Kidney (tissue), 14 donors: ENCODE measurements around the gene PRR7. TPM values are rescaled to one million over a fixed set of nuclear protein-coding genes. Genes with fewer than 3 reads are reported as not detected.

Source experiments
- DNase-seq, 5 donors: peaks; one replicate each; pipeline ENCODE4 v3.0.0-alpha.2; 2013 to 2020
- FAIRE-seq: peaks from 2 replicates; lab custom pipeline; 2012; peaks lifted over from hg19 to GRCh38; lab: Jason Lieb, UNC
- H3K27ac ChIP-seq, 2 donors: one replicate each; pipeline ENCODE4 v1.7.0; 2013; ENCODE audit warnings: low read depth in 2 of 2, low read length in 2 of 2, inconsistent platforms in 1 of 2
- H3K27me3 ChIP-seq: one replicate; pipeline ENCODE4 v1.7.1; 2013; ENCODE audit warnings: low read length, inconsistent platforms; ENCODE audit not compliant: control insufficient read depth, insufficient read depth
- H3K36me3 ChIP-seq, 3 donors: one replicate each; pipeline versions ENCODE4 v1.7.0 to v1.7.1; 2013; ENCODE audit warnings: low read length in 3 of 3, control low read depth in 1 of 3, inconsistent platforms in 1 of 3; ENCODE audit not compliant: insufficient read depth in 3 of 3, control insufficient read depth in 2 of 3
- H3K4me1 ChIP-seq, 3 donors: one replicate each; pipeline versions ENCODE4 v1.7.0 to v1.7.1; 2013; ENCODE audit warnings: low read length in 3 of 3, inconsistent platforms in 1 of 3, low read depth in 1 of 3; ENCODE audit not compliant: control insufficient read depth in 2 of 3, insufficient read depth in 2 of 3
- H3K4me3 ChIP-seq, 3 donors: one replicate each; pipeline versions ENCODE4 v1.7.0 to v1.8.1; 2013; ENCODE audit warnings: low read length in 3 of 3, control low read depth in 1 of 3, inconsistent platforms in 1 of 3
- H3K9ac ChIP-seq, 3 donors: one replicate each; pipeline versions ENCODE4 v1.7.0 to v1.7.1; 2013; ENCODE audit warnings: low read length in 3 of 3, control low read depth in 1 of 3, inconsistent platforms in 1 of 3
- H3K9me3 ChIP-seq, 3 donors: one replicate each; pipeline versions ENCODE4 v1.7.0 to v1.7.1; 2013; ENCODE audit warnings: low read length in 3 of 3, control low read depth in 1 of 3, inconsistent platforms in 1 of 3; ENCODE audit not compliant: control insufficient read depth in 2 of 3, insufficient read depth in 1 of 3
- intact Hi-C: fragments of 100-400 bp; cut with DNase I; formaldehyde crosslinking; loops from one replicate; pipeline ENCODE4 v1.11.1; 2022
- polyA plus RNA-seq: library from polyadenylated mRNA; stranded (reverse); fragments of 350-450 nt; fragmentation: Illumina TruSeq; extraction: RNeasy Lipid Tissue Mini Kit (QIAGEN cat#74804); gene quantifications from one replicate; pipeline ENCODE4 v1.2.3, GENCODE V29; 2014; ENCODE audit warnings: low read depth, low replicate concordance; ENCODE audit not compliant: insufficient read depth
- total RNA-seq: library from RNA; stranded (reverse); fragmentation: NEBNext Ultra II Directional; extraction: Animal tissue kit (Norgen Biotek cat#: 25700); gene quantifications from one replicate; pipeline ENCODE4 v1.2.1, GENCODE V29; 2021
- TF ChIP-seq, protein P1 (sequence below): IDR thresholded peaks from 3 replicates; pipeline ENCODE4 v1.5.1; 2012; ENCODE audit warnings: mild to moderate bottlenecking, moderate library complexity, borderline replicate concordance; ENCODE audit not compliant: insufficient read depth; ENCODE audit errors: extremely low read depth
- donor health status: control.
- donor health status: control.
- donor health status: control.
- donor health status: control.
- donor health status: control.
- donor health status: DM: yes; HTN: yes; CAD: no.
- donor health status: Normal renal cell carcinoma (clear cell type).

The PRR7 gene
- total and polyA plus RNA-seq, 2 donors from 2014 or later: 1.6 to 5.5 TPM

DNA sequence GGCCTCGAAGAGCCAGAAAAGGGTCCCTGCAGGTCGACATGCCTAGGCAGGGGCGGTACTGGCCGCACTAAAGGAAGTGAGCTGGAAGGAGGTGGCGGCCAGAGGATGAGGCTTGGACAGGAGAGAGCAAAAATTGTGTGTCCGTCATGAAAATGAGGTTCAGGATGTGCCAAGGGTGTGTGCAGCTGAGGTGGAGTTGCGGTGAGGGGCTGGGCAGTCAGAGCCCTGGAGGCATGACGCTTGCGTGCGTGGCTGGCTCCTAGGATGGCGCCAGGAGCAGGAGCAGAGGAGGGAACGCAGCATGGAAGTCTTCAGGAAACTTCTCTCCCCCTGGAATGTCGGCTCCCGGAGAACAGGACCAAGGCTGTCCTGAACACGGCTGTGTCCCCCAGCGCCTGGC lies 56.3 kb downstream of the PRR7 start:
- no peaks in the 10 kb centered on the region for H3K36me3 ChIP-seq
- no peaks in the 10 kb centered on the region for H3K9me3 ChIP-seq
- H3K27me3 ChIP-seq: no peaks in the 10 kb centered on the region
- H3K4me3 ChIP-seq: no peak overlapping the region
- intact Hi-C loops: no loop called here
- no peak for FAIRE-seq
- peaks cover 0 to 5% (median 3%) of the 10 kb centered on the region in 3 donors for H3K4me1 ChIP-seq
- H3K27ac ChIP-seq: no peak overlapping the region
- TF ChIP-seq, protein P1, sequence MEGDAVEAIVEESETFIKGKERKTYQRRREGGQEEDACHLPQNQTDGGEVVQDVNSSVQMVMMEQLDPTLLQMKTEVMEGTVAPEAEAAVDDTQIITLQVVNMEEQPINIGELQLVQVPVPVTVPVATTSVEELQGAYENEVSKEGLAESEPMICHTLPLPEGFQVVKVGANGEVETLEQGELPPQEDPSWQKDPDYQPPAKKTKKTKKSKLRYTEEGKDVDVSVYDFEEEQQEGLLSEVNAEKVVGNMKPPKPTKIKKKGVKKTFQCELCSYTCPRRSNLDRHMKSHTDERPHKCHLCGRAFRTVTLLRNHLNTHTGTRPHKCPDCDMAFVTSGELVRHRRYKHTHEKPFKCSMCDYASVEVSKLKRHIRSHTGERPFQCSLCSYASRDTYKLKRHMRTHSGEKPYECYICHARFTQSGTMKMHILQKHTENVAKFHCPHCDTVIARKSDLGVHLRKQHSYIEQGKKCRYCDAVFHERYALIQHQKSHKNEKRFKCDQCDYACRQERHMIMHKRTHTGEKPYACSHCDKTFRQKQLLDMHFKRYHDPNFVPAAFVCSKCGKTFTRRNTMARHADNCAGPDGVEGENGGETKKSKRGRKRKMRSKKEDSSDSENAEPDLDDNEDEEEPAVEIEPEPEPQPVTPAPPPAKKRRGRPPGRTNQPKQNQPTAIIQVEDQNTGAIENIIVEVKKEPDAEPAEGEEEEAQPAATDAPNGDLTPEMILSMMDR: no peak
- DNase-seq: no peak
- H3K9ac ChIP-seq: no peak overlapping the region

DNA sequence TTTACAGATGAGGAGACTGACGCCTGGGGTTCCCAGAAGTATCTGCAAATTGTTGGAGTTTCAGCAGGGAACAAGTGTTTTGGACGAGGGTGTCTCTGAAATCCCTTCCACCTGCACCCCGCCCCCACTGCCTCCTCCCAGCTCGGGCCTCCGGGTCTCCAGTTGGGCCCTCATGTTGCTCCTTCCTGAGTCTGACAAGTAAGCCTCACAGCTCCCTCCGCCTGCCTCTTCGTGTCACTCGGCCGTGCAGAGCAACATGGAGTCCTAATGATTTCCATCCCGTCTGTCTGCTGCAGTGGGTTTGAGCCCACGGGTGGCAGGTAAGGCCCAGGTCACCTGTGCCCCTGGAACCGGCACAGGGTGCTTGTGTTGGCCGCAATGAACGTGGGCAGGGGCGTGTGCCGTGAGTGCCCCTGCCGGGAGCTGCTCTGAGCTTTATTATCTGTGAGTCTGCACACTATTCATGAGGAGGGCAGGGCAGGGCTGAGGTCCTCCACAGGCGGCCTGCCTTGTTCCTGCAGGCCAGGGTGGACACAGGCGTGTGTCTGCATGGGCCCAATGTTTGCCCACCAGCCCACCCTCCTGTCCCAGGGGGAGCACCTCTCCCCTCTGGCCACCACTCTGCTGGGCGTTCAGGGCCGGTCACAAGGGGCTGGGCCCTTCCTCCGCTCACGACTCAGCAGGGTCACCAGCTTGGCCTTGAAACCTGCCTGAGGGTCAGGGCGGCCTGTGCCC lies 56.9 kb downstream of the PRR7 start:
- intact Hi-C loops: no loop called here
- DNase-seq (no peak), FAIRE-seq (no peak)
- no peak overlapping the region for H3K27ac ChIP-seq
- no peaks in the 10 kb centered on the region for H3K9me3 ChIP-seq
- peaks cover 0 to 3% (median 2%) of the 10 kb centered on the region in 3 donors for H3K4me1 ChIP-seq
- no peak overlapping the region for H3K9ac ChIP-seq
- no peak overlapping the region for H3K4me3 ChIP-seq
- TF ChIP-seq, protein P1: no peak
- no peaks in the 10 kb centered on the region for H3K27me3 ChIP-seq
- no peaks in the 10 kb centered on the region for H3K36me3 ChIP-seq

DNA sequence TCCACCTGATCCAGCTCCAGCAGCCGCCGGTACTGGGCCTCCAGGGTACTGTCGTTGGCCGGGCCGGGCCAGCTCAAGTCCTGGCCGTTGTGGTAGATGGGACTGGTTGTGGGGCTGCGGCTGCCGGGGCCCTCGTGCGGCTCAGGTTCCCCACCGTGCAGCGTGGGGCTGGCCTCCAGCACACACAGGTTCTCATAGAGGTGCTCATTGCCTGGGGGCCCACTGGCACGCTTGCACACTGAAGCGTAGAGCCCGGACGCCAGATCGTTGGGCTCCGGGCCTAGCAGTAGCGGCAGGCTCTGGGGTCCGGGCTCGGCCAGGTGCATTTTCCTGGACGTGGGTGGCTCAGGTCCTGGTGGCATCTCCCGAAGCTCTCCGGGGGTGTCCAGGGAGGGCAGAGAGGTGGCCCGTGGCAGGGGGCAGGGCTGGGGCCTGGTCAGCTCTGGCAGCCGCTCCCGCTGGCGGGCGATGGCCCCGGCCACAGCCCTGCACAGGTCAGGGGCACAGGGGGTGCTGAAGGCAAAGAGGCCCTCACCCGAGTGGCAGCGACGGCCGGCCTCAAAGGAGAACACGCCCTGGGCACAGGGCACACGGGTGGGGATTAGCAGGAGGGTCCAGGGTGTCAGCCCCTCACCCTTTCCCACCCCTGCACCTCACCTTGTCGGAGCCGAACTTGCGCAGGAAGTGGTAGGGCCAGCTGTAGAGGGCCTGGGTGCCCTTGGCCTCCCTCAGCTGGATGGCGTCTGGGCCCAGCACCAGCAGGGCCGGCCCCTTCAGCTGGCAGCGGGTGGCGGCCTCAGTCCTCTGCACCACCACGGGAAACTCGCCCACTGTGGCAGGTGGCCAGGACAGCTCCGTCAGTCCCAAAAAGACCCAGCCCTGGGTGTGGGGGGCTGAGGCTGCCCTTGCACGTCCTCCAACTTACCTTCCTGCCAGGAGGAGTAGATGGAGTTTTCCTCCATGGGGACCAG lies 57.8 kb downstream of the PRR7 start:
- FAIRE-seq (no peak), DNase-seq (no peak)
- Histone ChIP-seq H3K4me1 (peaks cover 0 to 3% (median 0%) of the 10 kb centered on the region in 3 donors), H3K4me3 (no peak overlapping the region), H3K9me3 (no peaks in the 10 kb centered on the region), H3K27ac (no peak overlapping the region), H3K36me3 (no peaks in the 10 kb centered on the region), H3K9ac (no peak overlapping the region), H3K27me3 (no peaks in the 10 kb centered on the region)
- TF ChIP-seq, protein P1: no peak
- intact Hi-C loops: no loop called here
